HepG2 (cell line): ENCODE data around the gene SCN4B. TPM values are rescaled to one million over a fixed set of nuclear protein-coding genes. Genes with fewer than 3 reads are reported as not detected.

Experiments
- ATAC-seq: fragments of 200-7000 bp; cut with Tn5 transposase; 3 replicates; pipeline ENCODE4 v1.9.1; 2020; ENCODE audit warnings: mild to moderate bottlenecking, moderate library complexity
- BruUV-seq: library from RNA; stranded (reverse); fragments of 400-500 nt; replicated peaks from 2 replicates; lab custom pipeline; 2021; lab: Mats Ljungman, UMichigan
- CTCF ChIA-PET: fragments of 300-600 bp; formaldehyde crosslinking; extraction: SDS; loops from one replicate; lab custom pipeline; 2021; ENCODE audit warnings: low total read pairs, inconsistent platforms, low intra/inter-chr PET ratio; lab: Yijun Ruan, JAX
- POLR2A ChIA-PET: fragments of 350-600 bp; sonication (Branson Sonifier 250); formaldehyde crosslinking; loops from one replicate; lab custom pipeline; 2020; ENCODE audit warnings: antibody characterized with exemption, inconsistent platforms; lab: Yijun Ruan, JAX
- DNase-seq: peaks from one replicate; pipeline ENCODE4 v3.0.0-alpha.2; 2015; ENCODE audit warnings: low spot score
- FAIRE-seq: peaks from 3 replicates; lab custom pipeline; 2011; peaks lifted over from hg19 to GRCh38; lab: Jason Lieb, UNC
- H2AFZ ChIP-seq: one replicate; pipeline ENCODE4 v1.6.1; 2011; ENCODE audit warnings: low read length, inconsistent platforms
- H3K27ac ChIP-seq: fragments of 300-600 bp; 3 replicates; pipeline ENCODE4 v1.8.0; 2011; ENCODE audit warnings: mixed run types, mild to moderate bottlenecking, mixed read lengths, low read length, inconsistent platforms; ENCODE audit not compliant: insufficient read depth; ENCODE audit errors: extremely low read length
- H3K27me3 ChIP-seq, 2 experiments: fragments of 200-600 bp in 1 of 2; 2 replicates in 1 of 2; 3 replicates in 1 of 2; pipeline versions ENCODE4 v1.6.0 to v1.8.0; 2011; ENCODE audit warnings: low read length in 2 of 2, mild to moderate bottlenecking in 2 of 2, moderate library complexity in 2 of 2, inconsistent platforms in 1 of 2; ENCODE audit not compliant: insufficient read depth in 2 of 2, control insufficient read depth in 1 of 2
- H3K36me3 ChIP-seq, 2 experiments: fragments of 200-600 bp in 1 of 2; replicated peaks in 1 of 2; 2 replicates in 1 of 2; 3 replicates in 1 of 2; pipeline versions ENCODE4 v1.5.1 to v1.8.0; 2011; ENCODE audit warnings: low read length in 2 of 2, inconsistent platforms in 1 of 2; ENCODE audit not compliant: insufficient read depth in 2 of 2, control insufficient read depth in 1 of 2
- H3K4me1 ChIP-seq: 2 replicates; pipeline ENCODE4 v1.5.1; 2012; ENCODE audit warnings: low read length, inconsistent platforms; ENCODE audit not compliant: insufficient read depth
- H3K4me2 ChIP-seq: 2 replicates; pipeline ENCODE4 v1.6.0; 2011; ENCODE audit warnings: low read depth, low read length, inconsistent platforms
- H3K4me3 ChIP-seq, 3 experiments: fragments of 200-600 bp in 1 of 3; sonication (generic), shearing (Covaris generic) in 1 of 3; replicated peaks in 1 of 3; 2 replicates each; pipeline ENCODE4 v1.5.1; 2011 to 2016; ENCODE audit warnings: low read length in 3 of 3, inconsistent platforms in 2 of 3, low read depth in 2 of 3, mild to moderate bottlenecking in 2 of 3, control low read depth in 1 of 3, mixed read lengths in 1 of 3; ENCODE audit not compliant: insufficient read depth in 1 of 3
- H3K79me2 ChIP-seq: one replicate; pipeline ENCODE4 v1.6.1; 2011; ENCODE audit warnings: low read length, inconsistent platforms; ENCODE audit not compliant: insufficient read depth
- H3K9ac ChIP-seq: 2 replicates; pipeline ENCODE4 v1.6.0; 2011; ENCODE audit warnings: mild to moderate bottlenecking, low read depth, low read length, inconsistent platforms; ENCODE audit not compliant: insufficient read depth
- H3K9me3 ChIP-seq: 2 replicates; pipeline ENCODE4 v1.5.1; 2012; ENCODE audit warnings: mild to moderate bottlenecking, low read length
- H4K20me1 ChIP-seq: 2 replicates; pipeline ENCODE4 v1.6.0; 2011; ENCODE audit warnings: inconsistent platforms, mild to moderate bottlenecking, low read length, moderate library complexity; ENCODE audit not compliant: insufficient read depth
- ARHGAP35 ChIP-seq: sonication (generic); formaldehyde crosslinking; IDR thresholded peaks from 2 replicates; pipeline ENCODE4 v1.9.0; 2022; ENCODE audit warnings: mild to moderate bottlenecking, inconsistent platforms, moderate library complexity, missing genetic modification reagents, borderline replicate concordance
- ARID2 ChIP-seq: sonication (generic); formaldehyde crosslinking; IDR thresholded peaks from 2 replicates; pipeline ENCODE4 v1.8.1; 2022; ENCODE audit warnings: mild to moderate bottlenecking, missing genetic modification reagents, borderline replicate concordance
- ARNT ChIP-seq: fragments of 450-650 bp; IDR thresholded peaks from 2 replicates; pipeline ENCODE4 v1.6.1; 2017
- CBX1 ChIP-seq: IDR thresholded peaks from one replicate; pipeline ENCODE4 v1.6.1; 2016; ENCODE audit warnings: antibody characterized with exemption, low read depth
- CBX2 ChIP-seq, 2 experiments: fragments of 200-600 bp in 1 of 2; sonication (generic); formaldehyde crosslinking in 1 of 2; IDR thresholded peaks; 2 replicates each; pipeline versions ENCODE4 v1.7.0 to v1.8.1; 2018 to 2022; ENCODE audit warnings: low read depth in 2 of 2, low read length in 1 of 2, mild to moderate bottlenecking in 1 of 2, missing genetic modification reagents in 1 of 2
- FOXC1 ChIP-seq: sonication (generic); formaldehyde crosslinking; IDR thresholded peaks from 2 replicates; pipeline ENCODE4 v1.8.0; 2022; ENCODE audit warnings: mild to moderate bottlenecking, missing genetic modification reagents, borderline replicate concordance
- HMG20A ChIP-seq: IDR thresholded peaks from 2 replicates; pipeline ENCODE4 v1.6.1; 2016; ENCODE audit warnings: borderline replicate concordance
- HMGA1 ChIP-seq: sonication (generic); formaldehyde crosslinking; conservative IDR thresholded peaks from 2 replicates; pipeline ENCODE4 v1.4.0; 2020; ENCODE audit warnings: missing genetic modification reagents
- MED1 ChIP-seq: sonication (generic); formaldehyde crosslinking; IDR thresholded peaks from 2 replicates; pipeline ENCODE4 v1.4.0; 2020; ENCODE audit warnings: missing genetic modification reagents
- RBM39 ChIP-seq: fragments of 200-400 bp; formaldehyde crosslinking; IDR thresholded peaks from one replicate; pipeline ENCODE4 v1.6.1; 2018; ENCODE audit warnings: antibody characterized with exemption, mild to moderate bottlenecking, low read depth, low read length; ENCODE audit not compliant: poor library complexity, severe bottlenecking
- TSC22D2 ChIP-seq: sonication (generic); formaldehyde crosslinking; IDR thresholded peaks from 2 replicates; pipeline ENCODE4 v1.5.1; 2020; ENCODE audit warnings: missing genetic modification reagents, mild to moderate bottlenecking, borderline replicate concordance
- U2AF1 ChIP-seq: fragments of 200-400 bp; formaldehyde crosslinking; optimal IDR thresholded peaks from 2 replicates; pipeline ENCODE3; 2017; ENCODE audit warnings: mild to moderate bottlenecking, low read depth, low read length
- YEATS2 ChIP-seq: sonication (generic); formaldehyde crosslinking; IDR thresholded peaks from 2 replicates; pipeline ENCODE4 v1.4.0; 2020; ENCODE audit warnings: missing genetic modification reagents, borderline replicate concordance
- ZNF121 ChIP-seq: sonication (generic); formaldehyde crosslinking; IDR thresholded peaks from 2 replicates; pipeline ENCODE4 v1.5.0; 2020; ENCODE audit warnings: mild to moderate bottlenecking, missing genetic modification reagents
- ZNF44 ChIP-seq: sonication (generic); formaldehyde crosslinking; IDR thresholded peaks from 2 replicates; pipeline ENCODE4 v1.5.1; 2020; ENCODE audit warnings: mild to moderate bottlenecking, missing genetic modification reagents
- ZZZ3 ChIP-seq: sonication (generic); formaldehyde crosslinking; IDR thresholded peaks from 2 replicates; pipeline ENCODE4 v1.4.0; 2020; ENCODE audit warnings: missing genetic modification reagents, mild to moderate bottlenecking, borderline replicate concordance
- WGBS: methylation state at CpG from one replicate; pipeline ENCODE4 v1.1.6; 2017; ENCODE audit warnings: low lambda C conversion rate; 5-methylcytosine and 5-hydroxymethylcytosine counted together
- in situ Hi-C: cut with HindIII; loops from 2 replicates; pipeline ENCODE4 v1.10.0; 2017; ENCODE audit warnings: low pct_unique_long_range_greater_than_20kb; ENCODE audit not compliant: extremely low pct_ligation_motif_present
- intact Hi-C: fragments of 100-400 bp; cut with micrococcal nuclease; formaldehyde crosslinking; loops from one replicate; pipeline ENCODE4 v1.10.0; 2022; ENCODE audit not compliant: unreplicated experiment
- polyA plus RNA-seq, 8 experiments: library from polyadenylated mRNA; depleted of rRNA in 3 of 8; stranded (reverse) in 7 of 8; unstranded in 1 of 8; fragments of >200 nt; fragmentation: Illumina TruSeq in 4 of 8; extraction: Trizol in 4 of 8; gene quantifications; 2 replicates each; pipeline versions ENCODE4 v1.2.1 to v1.2.3, GENCODE V29; 2011 to 2016; ENCODE audit warnings: low read depth in 4 of 8, missing spikeins in 1 of 8, mixed read lengths in 1 of 8; ENCODE audit not compliant: insufficient read depth in 1 of 8
- total RNA-seq, 5 experiments: library from RNA; depleted of rRNA; stranded (reverse); fragments of >200 nt; fragmentation: Illumina TruSeq; extraction: Trizol; gene quantifications; 2 replicates each; pipeline ENCODE4 v1.2.3, GENCODE V29; 2016; ENCODE audit warnings: low read depth in 1 of 5
- TF ChIP-seq, protein P1 (sequence below): sonication (generic); formaldehyde crosslinking; IDR thresholded peaks from 2 replicates; pipeline ENCODE4 v1.4.0; 2020; ENCODE audit warnings: low read depth, mild to moderate bottlenecking, missing genetic modification reagents
- TF ChIP-seq, protein P2 (sequence below): sonication (generic); formaldehyde crosslinking; IDR thresholded peaks from 2 replicates; pipeline ENCODE4 v1.8.0; 2022; ENCODE audit warnings: missing genetic modification reagents, mild to moderate bottlenecking, borderline replicate concordance
- TF ChIP-seq, protein P3 (sequence below): sonication (generic); formaldehyde crosslinking; IDR thresholded peaks from 2 replicates; pipeline ENCODE4 v1.8.0; 2023; ENCODE audit warnings: mild to moderate bottlenecking, missing genetic modification reagents

Gene SCN4B
- total and polyA plus RNA-seq, 2 of the 13 experiments (the other 11 are each of a cell fraction or from before 2014, with no cell fraction given), result 0.04 to 0.29 TPM

DNA sequence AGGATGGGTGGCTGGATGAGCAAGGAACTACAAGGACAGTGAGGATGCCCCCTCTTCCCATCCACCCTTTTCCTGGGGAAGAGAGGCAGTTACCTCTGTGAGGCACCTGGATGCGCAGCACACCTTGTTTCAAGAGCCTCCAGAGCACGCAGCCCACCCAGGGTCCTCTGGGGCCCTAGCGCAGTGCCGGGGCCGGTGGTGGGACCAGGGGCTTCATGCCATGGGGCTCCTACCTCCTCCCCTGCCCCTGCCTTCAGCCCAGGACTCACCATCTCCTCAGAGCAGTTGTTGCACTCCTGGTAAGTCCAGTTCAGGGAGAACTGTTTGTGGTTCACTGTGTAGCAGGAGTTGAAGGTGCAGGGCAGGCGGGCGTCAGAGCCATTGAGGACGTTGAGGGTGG lies 15.7 kb upstream of the SCN4B start:
- no peaks in the 10 kb centered on the region for H3K79me2 ChIP-seq
- no peak overlapping the region for H3K4me2 ChIP-seq
- FAIRE-seq (no peak), DNase-seq (no peak), ATAC-seq (no peak)
- H3K9ac ChIP-seq, result no peak overlapping the region
- H3K36me3 ChIP-seq, result no peaks in the 10 kb centered on the region
- TF ChIP-seq CBX2 (IDR thresholded peaks at IDR 0.05; ENCODE audit: low read depth, low read length) (no peak), CBX2 (CRISPR knock-in tag; IDR thresholded peaks at IDR 0.05; ENCODE audit: low read depth) (no peak), MED1 (CRISPR knock-in tag) (no peak), ARHGAP35 (CRISPR knock-in tag) (no peak), ARID2 (CRISPR knock-in tag) (no peak), ARNT (no peak), U2AF1 (no peak), HMG20A (CRISPR knock-in tag) (no peak), FOXC1 (CRISPR knock-in tag) (no peak), ZNF44 (no peak), HMGA1 (CRISPR knock-in tag) (no peak), ZZZ3 (CRISPR knock-in tag) (no peak), CBX1 (no peak), TSC22D2 (no peak), RBM39 (no peak), ZNF121 (CRISPR knock-in tag) (no peak), YEATS2 (CRISPR knock-in tag) (no peak)
- TF ChIP-seq, protein P1, sequence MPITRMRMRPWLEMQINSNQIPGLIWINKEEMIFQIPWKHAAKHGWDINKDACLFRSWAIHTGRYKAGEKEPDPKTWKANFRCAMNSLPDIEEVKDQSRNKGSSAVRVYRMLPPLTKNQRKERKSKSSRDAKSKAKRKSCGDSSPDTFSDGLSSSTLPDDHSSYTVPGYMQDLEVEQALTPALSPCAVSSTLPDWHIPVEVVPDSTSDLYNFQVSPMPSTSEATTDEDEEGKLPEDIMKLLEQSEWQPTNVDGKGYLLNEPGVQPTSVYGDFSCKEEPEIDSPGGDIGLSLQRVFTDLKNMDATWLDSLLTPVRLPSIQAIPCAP (CRISPR knock-in tag), result no peak
- TF ChIP-seq, protein P2, sequence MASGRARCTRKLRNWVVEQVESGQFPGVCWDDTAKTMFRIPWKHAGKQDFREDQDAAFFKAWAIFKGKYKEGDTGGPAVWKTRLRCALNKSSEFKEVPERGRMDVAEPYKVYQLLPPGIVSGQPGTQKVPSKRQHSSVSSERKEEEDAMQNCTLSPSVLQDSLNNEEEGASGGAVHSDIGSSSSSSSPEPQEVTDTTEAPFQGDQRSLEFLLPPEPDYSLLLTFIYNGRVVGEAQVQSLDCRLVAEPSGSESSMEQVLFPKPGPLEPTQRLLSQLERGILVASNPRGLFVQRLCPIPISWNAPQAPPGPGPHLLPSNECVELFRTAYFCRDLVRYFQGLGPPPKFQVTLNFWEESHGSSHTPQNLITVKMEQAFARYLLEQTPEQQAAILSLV (CRISPR knock-in tag), result no peak
- TF ChIP-seq, protein P3, sequence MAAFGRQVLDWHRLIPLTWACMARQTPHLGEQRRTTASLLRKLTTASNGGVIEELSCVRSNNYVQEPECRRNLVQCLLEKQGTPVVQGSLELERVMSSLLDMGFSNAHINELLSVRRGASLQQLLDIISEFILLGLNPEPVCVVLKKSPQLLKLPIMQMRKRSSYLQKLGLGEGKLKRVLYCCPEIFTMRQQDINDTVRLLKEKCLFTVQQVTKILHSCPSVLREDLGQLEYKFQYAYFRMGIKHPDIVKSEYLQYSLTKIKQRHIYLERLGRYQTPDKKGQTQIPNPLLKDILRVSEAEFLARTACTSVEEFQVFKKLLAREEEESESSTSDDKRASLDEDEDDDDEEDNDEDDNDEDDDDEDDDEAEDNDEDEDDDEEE (CRISPR knock-in tag), result no peak
- no peaks in the 10 kb centered on the region for H4K20me1 ChIP-seq
- no peak overlapping the region for H3K27ac ChIP-seq
- POLR2A ChIA-PET, result no interaction called here
- CTCF ChIA-PET, result no interaction called here
- 27% methylated on average over 3 of the region's 8 CpGs for WGBS
- in situ Hi-C loops, result no loop called here
- H3K27me3 ChIP-seq, result peaks cover 6 to 79% of the 10 kb centered on the region in 2 experiments
- intact Hi-C loops, result no loop called here
- no peak overlapping the region for H3K4me3 ChIP-seq
- H2AFZ ChIP-seq, result no peak overlapping the region
- H3K4me1 ChIP-seq, result peaks cover 13% of the 10 kb centered on the region
- no TSS peak for BruUV-seq
- no peaks in the 10 kb centered on the region for H3K9me3 ChIP-seq
